GM15510 (cell line): ENCODE results near the gene USF2.

Experiments used
- POLR2A ChIP-seq: IDR thresholded peaks from 3 replicates; pipeline ENCODE4 v1.6.1; 2011; ENCODE audit warnings: borderline replicate concordance; ENCODE audit not compliant: insufficient read length; ENCODE audit errors: extremely low read depth

USF2 gene

DNA sequence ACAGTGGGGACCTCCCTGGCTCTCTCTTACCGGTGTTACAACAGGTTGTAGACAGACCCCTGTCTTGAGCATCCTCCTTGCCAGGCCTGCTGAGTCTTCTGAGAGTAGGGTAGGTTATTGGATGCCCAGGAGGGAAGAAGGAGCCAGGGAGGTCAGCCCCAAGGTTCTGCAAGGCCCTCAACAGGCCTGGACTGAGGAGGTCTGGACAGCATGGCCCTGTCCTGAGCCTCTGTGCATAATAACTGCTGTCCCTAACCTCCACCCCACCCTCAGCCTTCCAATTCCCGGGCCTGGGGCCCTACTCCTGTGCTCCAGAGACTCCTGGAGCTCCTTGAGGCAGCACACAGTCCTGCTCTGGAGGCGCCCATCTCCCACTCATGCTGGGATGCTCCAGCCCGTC is 60.6 kb downstream of the USF2 start:
- peak; percentile 4 for TF ChIP-seq POLR2A
